MCF 10A (cell line): Measurements from ENCODE around the gene MERTK. TPM values are rescaled to one million over a fixed set of nuclear protein-coding genes. Genes with fewer than 3 reads are reported as not detected.

ENCODE experiments used
- BruUV-seq: library from RNA; stranded (reverse); fragments of 400-500 nt; replicated peaks from 2 replicates; lab custom pipeline; 2021; lab: Mats Ljungman, UMichigan
- CTCF ChIA-PET: fragments of 300-600 bp; sonication (Branson Sonifier 250); formaldehyde crosslinking; extraction: SDS; loops from one replicate; lab custom pipeline; 2021; ENCODE audit warnings: antibody characterized with exemption, inconsistent platforms; lab: Yijun Ruan, JAX
- POLR2A ChIA-PET: fragments of 300-600, 350-650 bp; sonication (Branson Sonifier 250); formaldehyde crosslinking; extraction: SDS; loops from one replicate; lab custom pipeline; 2020; ENCODE audit warnings: antibody characterized with exemption, inconsistent platforms; lab: Yijun Ruan, JAX
- DNase-seq: peaks from one replicate; pipeline ENCODE4 v3.0.0-alpha.2; 2018; ENCODE audit not compliant: unreplicated experiment
- H3K27ac Mint-ChIP-seq: one replicate; pipeline ENCODE4 v1.8.0; 2022; ENCODE audit warnings: mild to moderate bottlenecking, low read depth, mixed read lengths; ENCODE audit not compliant: unreplicated experiment
- H3K27me3 Mint-ChIP-seq: one replicate; pipeline ENCODE4 v1.8.0; 2022; ENCODE audit warnings: mixed read lengths; ENCODE audit not compliant: insufficient read depth, unreplicated experiment
- H3K36me3 Mint-ChIP-seq: one replicate; pipeline ENCODE4 v1.8.0; 2022; ENCODE audit warnings: mild to moderate bottlenecking, moderate library complexity, mixed read lengths; ENCODE audit not compliant: insufficient read depth, unreplicated experiment
- H3K4me1 Mint-ChIP-seq: one replicate; pipeline ENCODE4 v1.8.0; 2022; ENCODE audit warnings: mixed read lengths; ENCODE audit not compliant: insufficient read depth, unreplicated experiment
- H3K4me3 Mint-ChIP-seq: one replicate; pipeline ENCODE4 v1.8.0; 2022; ENCODE audit warnings: mild to moderate bottlenecking, moderate library complexity, mixed read lengths; ENCODE audit not compliant: unreplicated experiment
- H3K9me3 Mint-ChIP-seq: one replicate; pipeline ENCODE4 v1.8.0; 2022; ENCODE audit warnings: mixed read lengths; ENCODE audit not compliant: unreplicated experiment
- CTCF ChIP-seq: fragments of 200-600 bp; IDR thresholded peaks from one replicate; pipeline ENCODE4 v1.8.0; 2022; ENCODE audit warnings: antibody characterized with exemption, mild to moderate bottlenecking; ENCODE audit not compliant: unreplicated experiment
- intact Hi-C: fragments of 100-400 bp; cut with micrococcal nuclease; formaldehyde crosslinking; loops from 2 replicates; pipeline ENCODE4 v1.14.1; 2022
- total RNA-seq: library from RNA; stranded (reverse); gene quantifications from 2 replicates; pipeline ENCODE4 v1.2.3, GENCODE V29; 2022

Gene MERTK
- total RNA-seq, 1 experiment from 2014 or later = 0.19 TPM

- no peak overlapping the region for H3K27ac Mint-ChIP-seq
- peaks cover 8% of the 10 kb centered on the region for H3K9me3 Mint-ChIP-seq
- H3K36me3 Mint-ChIP-seq = no peaks in the 10 kb centered on the region
- ChIA-PET CTCF (no interaction called here), POLR2A (no interaction called here)
- no TSS peak for BruUV-seq
- no peak for DNase-seq
- H3K4me1 Mint-ChIP-seq = no peaks in the 10 kb centered on the region
- H3K4me3 Mint-ChIP-seq = no peak overlapping the region
- peaks cover 14% of the 10 kb centered on the region for H3K27me3 Mint-ChIP-seq
- TF ChIP-seq CTCF = no peak
- intact Hi-C loops = no loop called here
Measured at GRCh38 chr2:111999809-112000208, 101.4 kb downstream of the MERTK start.

- Mint-ChIP-seq H3K27ac (no peak overlapping the region), H3K9me3 (peaks cover 8% of the 10 kb centered on the region), H3K4me3 (no peak overlapping the region), H3K4me1 (no peaks in the 10 kb centered on the region), H3K27me3 (peaks cover 14% of the 10 kb centered on the region), H3K36me3 (no peaks in the 10 kb centered on the region)
- DNase-seq = no peak
- CTCF ChIA-PET = interaction anchor here (0.6 kb wide), 2 partner anchors 17 to 18 kb away, joined by 3 to 4 read pairs; no protein-coding TSS in a partner anchor
- POLR2A ChIA-PET = no interaction called here
- intact Hi-C loops = no loop called here
- TF ChIP-seq CTCF = no peak
- BruUV-seq = no TSS peak
Measured at GRCh38 chr2:112000399-112001135, 102.2 kb downstream of the MERTK start.

GRCh38 chr2:112001136-112001715 is 102.8 kb downstream of the MERTK start:
- TF ChIP-seq CTCF = no peak
- Mint-ChIP-seq H3K27ac (no peak overlapping the region), H3K9me3 (peaks cover 8% of the 10 kb centered on the region), H3K4me1 (no peaks in the 10 kb centered on the region), H3K4me3 (no peak overlapping the region), H3K27me3 (peaks cover 14% of the 10 kb centered on the region), H3K36me3 (no peaks in the 10 kb centered on the region)
- no TSS peak for BruUV-seq
- no peak for DNase-seq
- CTCF ChIA-PET = interaction anchor here (0.6 kb wide), 1 partner anchor 19 kb away, joined by 4 read pairs; no protein-coding TSS in a partner anchor
- intact Hi-C loops = no loop called here
- POLR2A ChIA-PET = interaction anchor here (1.5 kb wide), 1 partner anchor 52 kb away, joined by 4 read pairs; no protein-coding TSS in a partner anchor

GRCh38 chr2:112001942-112002341 is 103.5 kb downstream of the MERTK start:
- DNase-seq = no peak
- no peak overlapping the region for H3K27ac Mint-ChIP-seq
- H3K9me3 Mint-ChIP-seq = peaks cover 8% of the 10 kb centered on the region
- CTCF ChIA-PET = no interaction called here
- intact Hi-C loops = no loop called here
- no peaks in the 10 kb centered on the region for H3K36me3 Mint-ChIP-seq
- POLR2A ChIA-PET = interaction anchor here (0.6 to 1.5 kb wide), 2 partner anchors 51 to 1016 kb away, joined by 3 to 4 read pairs; no protein-coding TSS in a partner anchor
- no peak overlapping the region for H3K4me3 Mint-ChIP-seq
- H3K27me3 Mint-ChIP-seq = peaks cover 14% of the 10 kb centered on the region
- no TSS peak for BruUV-seq
- H3K4me1 Mint-ChIP-seq = no peaks in the 10 kb centered on the region
- no peak for TF ChIP-seq CTCF
